Inflammatory macrophage (primary cell): Measurements from ENCODE around the gene NUDT1.

Experiments
- DNase-seq, 2 donors: peaks; one replicate each; pipeline ENCODE4 v3.0.0-alpha.2; 2020 to 2022

The NUDT1 gene

GRCh38 chr7:2270495-2270894 is 28.5 kb downstream of the NUDT1 start:
- no peak for DNase-seq

GRCh38 chr7:2271273-2272026 is 29.4 kb downstream of the NUDT1 start:
- no peak for DNase-seq

GRCh38 chr7:2272031-2272430 is 30.0 kb downstream of the NUDT1 start:
- DNase-seq: no peak

GRCh38 chr7:2273866-2274265 is 31.8 kb downstream of the NUDT1 start:
- no peak for DNase-seq

- DNase-seq: no peak
Observed at GRCh38 chr7:2274666-2275065, 32.6 kb downstream of the NUDT1 start.

- DNase-seq: no peak
Observed at GRCh38 chr7:2275101-2275500, 33.1 kb downstream of the NUDT1 start.

- DNase-seq: no peak
Observed at GRCh38 chr7:2276107-2276506, 34.1 kb downstream of the NUDT1 start.

- DNase-seq: no peak
Observed at GRCh38 chr7:2278026-2278425, 36.0 kb downstream of the NUDT1 start.

GRCh38 chr7:2279896-2280295 is 37.9 kb downstream of the NUDT1 start:
- DNase-seq: no peak

- DNase-seq: no peak
Observed at GRCh38 chr7:2280424-2280823, 38.4 kb downstream of the NUDT1 start.

- DNase-seq: no peak
Observed at GRCh38 chr7:2281541-2281940, 39.5 kb downstream of the NUDT1 start.

GRCh38 chr7:2282185-2282751 is 40.2 kb downstream of the NUDT1 start:
- no peak for DNase-seq

- no peak for DNase-seq
Observed at GRCh38 chr7:2283074-2283473, 41.0 kb downstream of the NUDT1 start.

- DNase-seq: no peak
Observed at GRCh38 chr7:2287745-2288144, 45.7 kb downstream of the NUDT1 start.

- no peak for DNase-seq
Observed at GRCh38 chr7:2288503-2288902, 46.5 kb downstream of the NUDT1 start.

GRCh38 chr7:2289111-2289586 is 47.1 kb downstream of the NUDT1 start:
- no peak for DNase-seq

GRCh38 chr7:2289621-2290020 is 47.6 kb downstream of the NUDT1 start:
- no peak for DNase-seq

GRCh38 chr7:2290877-2291276 is 48.9 kb downstream of the NUDT1 start:
- DNase-seq: no peak

GRCh38 chr7:2295936-2296620 is 54.1 kb downstream of the NUDT1 start:
- no peak for DNase-seq

- DNase-seq: no peak
Observed at GRCh38 chr7:2296832-2297231, 54.8 kb downstream of the NUDT1 start.

GRCh38 chr7:2299131-2299829 is 57.3 kb downstream of the NUDT1 start:
- DNase-seq: peak; percentile 92 to 99

GRCh38 chr7:2299870-2300512 is 58.0 kb downstream of the NUDT1 start:
- peak; percentile 67 to 76 for DNase-seq
